HG03196 (cell line): Measurements from ENCODE around the gene EXOSC1.
A peak's percentile ranks its signal among the peaks of the same experiment; 100 is the strongest.
"Not testable (repeated sequence)": the region's sequence is repeated elsewhere in the genome, so short reads cannot be mapped to it uniquely, and the experiment has no call there.

Experiments
- ATAC-seq: cut with Tn5 transposase; IDR thresholded peaks from one replicate; pipeline ENCODE4 v1.9.1; 2021; ENCODE audit not compliant: unreplicated experiment

EXOSC1 gene

DNA sequence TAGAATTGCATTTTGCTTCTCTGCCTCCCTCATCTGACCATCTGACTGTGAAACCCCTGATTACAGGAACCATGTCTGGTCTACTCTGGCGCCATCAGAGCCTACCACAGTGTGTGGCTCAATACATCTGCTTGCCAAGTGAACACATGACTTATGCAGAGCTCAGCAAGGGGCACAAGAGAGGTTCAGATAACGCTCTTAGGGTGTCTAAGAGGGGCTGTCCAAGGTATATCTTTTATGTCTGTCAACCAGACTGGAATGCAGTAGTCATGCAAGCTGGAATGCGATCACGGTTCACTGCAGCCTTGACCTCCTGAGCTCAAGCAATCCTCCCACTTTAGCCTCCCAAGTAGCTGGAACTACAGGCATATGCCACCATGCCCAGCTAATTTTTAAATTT, 34.4 kb downstream of the EXOSC1 start:
- no peak for ATAC-seq

DNA sequence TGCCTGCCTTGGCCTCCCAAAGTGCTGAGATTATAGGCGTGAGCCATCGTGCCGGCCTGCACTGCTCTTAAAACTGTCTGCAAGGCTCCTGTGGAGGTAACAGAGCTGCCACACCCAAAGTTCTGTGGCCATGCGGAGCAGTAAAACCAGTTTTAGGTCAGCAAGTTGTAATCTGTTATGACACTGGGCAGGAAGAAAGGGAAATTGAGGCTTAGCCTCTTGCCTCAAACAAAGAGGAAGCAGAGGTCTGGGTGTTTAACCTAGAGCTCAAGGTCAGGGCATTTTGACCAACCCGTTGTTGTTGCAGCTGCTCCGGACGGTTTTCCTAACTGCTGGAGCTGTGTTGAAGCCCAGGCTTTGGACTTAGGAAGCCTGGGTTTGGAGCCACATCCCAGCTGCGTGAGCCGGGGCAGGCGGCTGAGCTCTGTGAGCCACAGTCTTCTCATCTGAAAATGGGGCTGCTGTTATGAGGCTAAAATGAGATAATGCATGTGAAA, 37.3 kb downstream of the EXOSC1 start:
- no peak for ATAC-seq

DNA sequence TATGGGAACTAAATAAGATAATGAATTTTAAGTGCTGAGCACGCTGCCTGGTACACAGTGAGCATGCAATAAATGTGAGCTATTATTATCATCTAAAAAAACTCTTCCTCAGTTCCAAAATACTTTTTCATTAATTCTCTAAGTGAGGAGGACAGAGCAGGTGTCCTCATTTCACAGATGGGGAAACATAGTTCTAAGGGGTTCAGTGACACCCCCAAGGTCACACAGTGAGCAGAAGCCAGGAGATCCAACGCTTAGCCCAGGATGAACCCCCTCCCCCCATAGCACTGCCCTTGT, 37.9 kb downstream of the EXOSC1 start:
- no peak for ATAC-seq

DNA sequence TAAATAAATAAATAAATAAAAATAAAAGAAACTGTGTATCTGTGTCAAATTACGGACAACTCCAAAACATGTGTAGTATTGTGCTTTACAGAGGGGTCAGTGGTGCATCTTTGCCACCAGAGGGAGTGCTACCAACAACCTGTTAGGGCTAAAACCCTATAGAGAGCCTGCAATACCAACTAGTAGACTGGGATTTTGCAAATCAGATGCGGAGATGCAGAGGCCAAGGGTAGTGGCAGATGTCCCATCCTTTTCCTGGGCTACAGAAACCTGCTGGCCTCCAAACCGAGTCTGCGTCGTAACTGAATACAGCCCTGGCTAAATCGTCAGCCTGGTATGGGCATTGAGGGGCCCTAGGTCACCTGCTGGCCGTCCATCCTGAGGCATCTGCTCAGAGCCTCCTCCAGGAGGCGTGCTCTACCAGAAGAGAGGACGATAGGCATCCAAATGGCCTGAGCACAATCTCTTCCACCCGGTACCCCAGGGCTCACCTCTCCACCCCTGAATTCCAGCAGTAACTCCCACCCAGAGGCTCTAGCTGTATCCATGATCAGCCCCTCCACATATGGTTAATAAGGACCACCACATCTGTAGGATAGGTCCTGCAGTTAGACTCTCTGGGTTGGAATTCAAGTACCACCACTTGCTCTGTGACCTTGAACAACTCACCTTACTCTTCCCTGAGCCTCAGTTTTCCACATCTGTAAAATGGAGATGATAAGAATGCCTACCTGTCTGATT, 38.4 kb downstream of the EXOSC1 start:
- ATAC-seq: peak; percentile 81

DNA sequence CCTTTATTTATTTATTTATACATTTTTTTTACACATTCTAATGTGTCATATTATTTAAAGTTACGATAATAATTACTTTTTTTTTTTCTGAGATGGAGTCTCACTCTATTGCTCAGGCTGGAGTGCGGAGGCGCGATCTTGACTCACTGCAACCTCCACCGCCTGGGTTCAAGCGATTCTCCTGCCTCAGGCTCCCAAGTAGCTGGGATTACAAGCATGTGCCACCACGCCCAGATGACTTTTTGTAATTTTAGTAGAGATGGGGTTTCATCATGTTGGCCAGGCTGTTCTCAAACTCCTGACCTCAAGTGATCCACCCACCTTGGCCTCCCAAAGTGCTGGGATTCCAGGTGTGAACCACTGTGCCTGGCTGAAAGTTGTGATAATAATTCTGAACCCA, 39.3 kb downstream of the EXOSC1 start:
- not testable (repeated sequence) for ATAC-seq

DNA sequence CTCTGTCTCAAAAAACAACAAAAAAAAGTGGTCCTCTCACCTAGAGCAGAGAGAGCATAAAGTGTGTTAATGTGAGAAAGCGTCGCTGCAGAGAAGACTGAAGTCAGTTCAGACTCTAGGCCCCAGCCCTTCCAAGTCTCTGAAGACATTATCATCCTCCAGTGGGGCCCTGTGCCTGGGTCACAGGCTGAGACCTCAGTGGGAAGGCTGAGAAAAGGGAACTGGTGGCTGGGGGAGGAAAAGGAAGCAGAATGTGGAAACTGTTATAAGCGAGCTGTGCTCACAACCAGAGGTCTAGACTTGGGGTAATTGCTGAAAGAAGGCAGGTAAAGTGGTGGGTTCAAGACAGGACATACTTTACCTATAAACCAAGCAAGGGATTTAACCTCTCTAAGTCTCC, 39.7 kb downstream of the EXOSC1 start:
- no peak for ATAC-seq

DNA sequence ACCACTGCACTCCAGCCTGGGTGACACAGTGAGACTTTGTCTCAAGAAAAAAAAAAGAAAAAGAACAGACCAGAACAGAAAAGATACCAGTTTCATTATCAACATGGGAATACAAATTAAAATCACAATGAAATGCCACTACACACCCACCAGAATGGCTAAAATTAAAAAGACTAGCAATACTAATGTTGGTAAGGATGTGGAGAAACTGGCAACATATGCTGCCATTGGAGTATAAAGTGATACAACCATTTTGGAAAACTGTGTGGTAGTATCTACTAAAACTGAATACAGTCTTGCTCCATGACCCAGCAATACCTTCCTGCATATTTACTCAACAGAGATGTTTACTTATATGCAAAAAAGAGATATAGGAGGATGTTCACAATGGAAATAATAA, 41.8 kb downstream of the EXOSC1 start:
- no peak for ATAC-seq

DNA sequence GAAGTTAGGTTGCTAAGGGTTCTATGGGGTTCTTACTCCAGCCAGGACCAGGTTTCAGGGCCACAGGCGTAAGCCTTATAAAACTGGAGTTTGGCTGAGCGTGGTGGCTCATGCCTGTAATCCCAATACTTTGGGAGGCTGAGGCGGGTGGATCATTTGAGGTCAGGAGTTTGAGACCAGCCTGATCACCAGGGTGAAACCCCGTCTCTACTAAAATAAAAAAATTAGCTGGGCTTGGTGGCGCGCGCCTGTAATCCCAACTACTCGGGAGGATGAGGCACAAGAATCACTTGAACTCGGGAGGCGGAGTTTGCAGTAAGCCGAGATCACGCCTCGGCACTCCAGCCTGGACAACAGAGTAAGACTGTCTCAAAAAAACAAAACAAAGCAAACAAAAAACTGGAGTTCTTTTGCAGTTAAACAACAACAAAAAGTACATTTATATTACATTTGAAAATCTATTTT, 44.3 kb downstream of the EXOSC1 start:
- no peak for ATAC-seq

DNA sequence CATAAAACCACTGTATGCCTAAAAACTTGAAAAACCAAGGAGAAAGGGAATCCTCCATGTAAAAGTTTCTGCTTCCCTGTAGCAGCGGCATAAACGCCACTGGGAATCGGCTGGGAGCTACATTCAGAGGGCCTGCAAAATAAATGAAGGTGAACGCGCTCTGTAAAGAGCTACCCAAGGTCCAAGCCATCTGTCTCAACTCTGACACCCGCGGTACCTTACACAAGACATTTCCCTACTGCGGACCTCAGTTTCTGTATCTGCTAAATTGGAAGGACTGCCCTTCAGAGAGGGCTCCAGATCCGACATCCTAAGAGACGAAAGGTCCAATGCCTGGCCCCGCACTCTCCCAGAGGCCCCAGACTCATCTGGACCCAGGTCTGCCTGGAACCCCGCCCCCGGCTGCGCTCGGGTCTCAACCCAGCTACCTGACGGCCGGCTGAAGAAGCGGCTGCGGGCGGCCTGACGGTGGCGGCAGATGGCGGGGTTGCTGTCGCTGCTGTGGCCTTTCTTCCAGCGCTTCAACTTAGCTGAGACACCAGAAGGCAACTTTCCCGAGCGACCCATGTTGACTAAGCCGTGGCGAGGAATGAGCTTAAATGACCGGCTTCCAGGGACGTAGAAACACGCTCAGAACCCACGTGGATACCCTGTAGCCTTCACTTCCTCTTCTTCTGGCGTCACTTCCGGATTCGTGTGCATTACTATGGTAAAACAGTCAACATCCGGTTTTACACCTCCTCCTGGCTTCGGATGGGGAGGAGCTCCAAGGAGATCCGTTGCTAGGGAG, 44.9 kb downstream of the EXOSC1 start, which contains the start of gene RRP12:
TSS of gene RRP12 (minus strand) at position 676 of the 790 bp plus-strand sequence. CDS start at position 567, 109 bp downstream.
- ATAC-seq: peak; percentile 94

DNA sequence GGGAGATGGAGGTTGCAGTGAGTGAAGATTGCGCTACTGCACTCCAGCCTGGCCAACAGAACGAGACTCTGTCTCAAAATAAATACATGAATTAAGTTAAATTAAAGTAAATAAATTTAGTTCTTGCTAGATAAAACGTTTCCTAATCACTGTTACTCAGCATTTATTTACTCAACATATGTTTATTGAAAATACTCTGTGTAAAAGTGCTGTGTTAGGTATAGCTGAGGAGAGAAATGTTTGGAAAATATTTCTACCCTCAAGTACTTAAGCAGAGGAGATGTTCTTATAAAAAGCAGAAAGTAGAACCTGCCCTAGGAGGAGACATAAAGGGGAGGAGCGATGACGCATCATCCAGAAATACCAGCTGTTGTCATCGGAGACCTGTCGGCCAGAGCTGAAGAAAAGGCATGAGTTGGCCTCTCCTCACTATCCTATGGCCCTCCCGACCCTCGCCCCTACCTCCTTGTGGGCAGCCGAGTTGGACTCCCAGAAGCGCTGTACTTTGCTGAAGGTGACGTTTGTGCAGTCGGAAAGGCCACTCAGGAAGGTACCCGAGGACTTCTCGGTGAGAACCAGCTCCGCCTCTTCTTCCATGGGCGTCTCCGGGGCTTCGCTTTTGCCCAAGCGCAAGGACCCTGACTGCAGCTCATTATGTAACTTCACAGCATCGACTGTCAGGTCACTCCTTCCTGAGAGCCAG, 45.8 kb downstream of the EXOSC1 start:
- no peak for ATAC-seq

DNA sequence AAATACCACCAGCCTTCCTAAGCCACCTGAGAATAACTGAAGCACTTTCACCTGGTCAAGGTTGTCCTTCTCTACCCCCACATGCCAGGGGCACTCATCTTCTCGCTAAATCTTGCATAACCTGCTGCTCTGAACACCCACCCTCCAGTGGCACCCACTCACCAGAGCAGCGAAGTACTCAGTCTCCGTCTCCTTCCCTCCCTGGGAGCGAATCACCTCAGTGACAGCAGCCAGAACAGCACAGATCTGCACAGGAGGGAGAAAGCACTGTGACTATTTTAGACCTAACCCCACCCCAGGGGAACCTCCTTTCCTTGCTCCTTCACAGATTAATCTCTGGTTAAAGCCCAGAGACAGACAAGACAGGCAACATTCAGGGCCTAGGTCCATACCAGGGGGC, 49.8 kb downstream of the EXOSC1 start:
- no peak for ATAC-seq

DNA sequence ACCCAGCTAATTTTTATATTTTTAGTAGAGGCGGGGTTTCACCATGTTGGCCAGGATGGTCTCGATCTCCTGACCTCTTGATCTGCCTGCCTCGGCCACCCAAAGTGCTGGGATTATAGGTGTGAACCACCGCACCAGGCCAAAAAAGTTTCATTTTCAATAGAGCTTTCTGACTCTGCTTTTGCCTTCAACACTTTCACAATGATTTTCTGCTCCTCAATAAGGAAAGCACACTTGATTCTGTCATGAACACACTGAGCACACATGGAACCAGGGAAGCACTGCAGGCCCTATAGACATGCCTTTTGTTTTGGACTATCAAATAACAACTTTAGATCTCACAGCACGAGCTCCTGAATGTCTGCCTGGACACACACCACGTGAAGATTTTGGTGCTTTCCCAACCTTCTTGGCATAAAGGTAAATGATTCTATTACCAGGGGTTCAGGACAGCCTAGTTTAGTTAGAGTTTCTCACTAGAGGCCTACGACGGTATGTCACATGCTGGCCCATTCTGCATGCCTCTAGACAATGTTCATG, 52.7 kb downstream of the EXOSC1 start:
- ATAC-seq: no peak

DNA sequence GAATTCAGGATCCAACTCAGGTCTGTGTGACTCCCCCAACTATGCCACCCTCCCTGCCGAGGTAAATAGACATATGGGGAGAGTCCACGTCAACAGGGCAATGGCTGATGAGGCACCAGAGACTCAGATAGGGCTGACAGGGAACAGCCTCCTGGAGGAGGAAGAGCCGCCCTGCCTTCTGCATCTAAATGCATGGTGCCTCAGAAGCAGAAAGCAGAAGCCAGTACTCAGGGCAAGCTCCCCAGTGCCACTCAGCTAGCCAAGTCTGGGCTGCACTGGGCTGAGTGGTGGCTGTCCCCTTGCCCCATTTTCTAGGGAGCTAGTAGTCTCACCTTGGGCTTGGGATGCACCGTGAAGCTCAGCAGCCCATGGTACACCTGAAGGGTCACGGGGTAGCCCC, 55.7 kb downstream of the EXOSC1 start:
- no peak for ATAC-seq

DNA sequence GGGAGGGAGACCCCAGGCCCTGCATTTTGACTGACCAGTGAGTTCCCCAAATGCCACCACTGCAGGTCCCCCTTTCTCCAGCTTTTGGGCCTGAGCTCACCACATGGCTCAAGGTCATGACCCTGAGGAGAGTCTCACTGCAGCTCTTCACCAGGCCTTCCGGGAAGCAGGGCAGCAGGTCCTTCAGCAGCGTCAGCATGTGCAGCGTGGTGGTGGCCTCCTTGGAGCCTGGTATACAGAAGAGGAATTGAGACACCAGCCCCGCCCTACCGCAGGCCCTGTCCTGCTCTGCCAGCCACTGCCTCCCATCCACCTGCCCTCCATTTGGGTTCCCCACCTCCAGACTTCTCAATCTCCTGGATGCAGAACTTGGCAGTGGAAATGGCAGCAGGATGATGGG, 57.7 kb downstream of the EXOSC1 start:
- no peak for ATAC-seq
